Measurements from ENCODE around the gene USO1. TPM values are rescaled to one million over a fixed set of nuclear protein-coding genes. Genes with fewer than 3 reads are reported as not detected.
A peak's percentile ranks its signal among the peaks of the same experiment; 100 is the strongest.

Gene USO1
- total and polyA plus RNA-seq, 2 experiments from 2014 or later, result 113 to 277 TPM

DNA sequence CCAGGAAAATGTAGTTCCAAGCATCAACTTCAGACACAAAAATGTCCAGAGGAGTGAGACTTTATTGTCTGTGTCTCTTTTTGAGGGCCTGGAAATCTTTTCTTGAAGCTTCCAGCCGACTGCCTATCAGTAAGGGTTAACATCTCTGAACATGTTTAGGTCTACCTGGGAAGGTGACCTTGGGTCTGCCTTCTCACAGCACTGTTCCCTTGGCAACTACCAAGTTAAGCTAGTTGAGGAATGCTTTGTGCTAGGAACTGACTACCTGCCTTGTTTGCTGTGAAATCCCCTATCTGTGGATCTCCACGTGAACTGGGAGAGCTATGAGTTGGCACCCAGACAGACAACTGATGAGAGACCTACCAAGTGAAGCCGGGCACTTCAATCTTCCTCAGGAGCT lies 96.3 kb downstream of the USO1 start:
- no peaks in the 10 kb centered on the region for H3K9me3 Mint-ChIP-seq
- H3K27ac ChIP-seq (ENCODE audit: low read depth), result no peak overlapping the region
- TF ChIP-seq ZNF114 (CRISPR knock-in tag; IDR thresholded peaks at IDR 0.05) (no peak), EZH2 (IDR thresholded peaks at IDR 0.05; ENCODE audit: low read depth, unreplicated experiment) (no peak), REST (IDR thresholded peaks at IDR 0.05; ENCODE audit: unreplicated experiment) (no peak)
- TF ChIP-seq, protein P1, sequence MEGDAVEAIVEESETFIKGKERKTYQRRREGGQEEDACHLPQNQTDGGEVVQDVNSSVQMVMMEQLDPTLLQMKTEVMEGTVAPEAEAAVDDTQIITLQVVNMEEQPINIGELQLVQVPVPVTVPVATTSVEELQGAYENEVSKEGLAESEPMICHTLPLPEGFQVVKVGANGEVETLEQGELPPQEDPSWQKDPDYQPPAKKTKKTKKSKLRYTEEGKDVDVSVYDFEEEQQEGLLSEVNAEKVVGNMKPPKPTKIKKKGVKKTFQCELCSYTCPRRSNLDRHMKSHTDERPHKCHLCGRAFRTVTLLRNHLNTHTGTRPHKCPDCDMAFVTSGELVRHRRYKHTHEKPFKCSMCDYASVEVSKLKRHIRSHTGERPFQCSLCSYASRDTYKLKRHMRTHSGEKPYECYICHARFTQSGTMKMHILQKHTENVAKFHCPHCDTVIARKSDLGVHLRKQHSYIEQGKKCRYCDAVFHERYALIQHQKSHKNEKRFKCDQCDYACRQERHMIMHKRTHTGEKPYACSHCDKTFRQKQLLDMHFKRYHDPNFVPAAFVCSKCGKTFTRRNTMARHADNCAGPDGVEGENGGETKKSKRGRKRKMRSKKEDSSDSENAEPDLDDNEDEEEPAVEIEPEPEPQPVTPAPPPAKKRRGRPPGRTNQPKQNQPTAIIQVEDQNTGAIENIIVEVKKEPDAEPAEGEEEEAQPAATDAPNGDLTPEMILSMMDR (conservative IDR thresholded peaks at IDR 0.05; ENCODE audit: low read depth in 2 of 2), result no peak
- ATAC-seq (no peak), DNase-seq (ENCODE audit: low spot score) (no peak)
- H3K27me3 Mint-ChIP-seq (ENCODE audit: insufficient read depth, low read depth, poor library complexity), result peaks cover 3% of the 10 kb centered on the region
- no peaks in the 10 kb centered on the region for H3K4me1 Mint-ChIP-seq
- no peaks in the 10 kb centered on the region for H3K36me3 Mint-ChIP-seq (ENCODE audit: low read depth)
- H3K4me1 ChIP-seq (ENCODE audit: insufficient read depth), result no peaks in the 10 kb centered on the region
- H3K4me3 Mint-ChIP-seq, result no peak overlapping the region
- H3K36me3 ChIP-seq (ENCODE audit: insufficient read depth), result no peaks in the 10 kb centered on the region
- no peaks in the 10 kb centered on the region for H4K20me1 ChIP-seq (replicated peaks; ENCODE audit: insufficient read depth)
- no peak overlapping the region for H3K4me2 ChIP-seq
- H3F3A ChIP-seq (replicated peaks; ENCODE audit: low read depth), result peaks cover 3% of the 10 kb centered on the region; the same call in 1 of the 2 replicates
- no peak overlapping the region for H3K4me3 ChIP-seq
- H3K79me2 ChIP-seq (replicated peaks; ENCODE audit: insufficient read depth), result no peaks in the 10 kb centered on the region
- H3K27ac Mint-ChIP-seq, result no peak overlapping the region
- H2AFZ ChIP-seq, result no peak overlapping the region
- no peaks in the 10 kb centered on the region for H3K9me2 ChIP-seq (ENCODE audit: insufficient read depth)
- no peaks in the 10 kb centered on the region for H3K27me3 ChIP-seq (ENCODE audit: insufficient read depth)

- no peaks in the 10 kb centered on the region for H3K79me2 ChIP-seq (replicated peaks; ENCODE audit: insufficient read depth)
- no peak overlapping the region for H3K4me3 ChIP-seq
- no peak for ATAC-seq
- peaks cover 3% of the 10 kb centered on the region; the same call in 1 of the 2 replicates for H3F3A ChIP-seq (replicated peaks; ENCODE audit: low read depth)
- Mint-ChIP-seq H3K36me3 (ENCODE audit: low read depth) (no peaks in the 10 kb centered on the region), H3K27ac (no peak overlapping the region), H3K27me3 (ENCODE audit: insufficient read depth, low read depth, poor library complexity) (peaks cover 3% of the 10 kb centered on the region), H3K9me3 (no peaks in the 10 kb centered on the region), H3K4me3 (no peak overlapping the region), H3K4me1 (no peaks in the 10 kb centered on the region)
- DNase-seq (ENCODE audit: low spot score), result no peak
- no peaks in the 10 kb centered on the region for H3K9me2 ChIP-seq (ENCODE audit: insufficient read depth)
- no peaks in the 10 kb centered on the region for H3K27me3 ChIP-seq (ENCODE audit: insufficient read depth)
- H3K4me2 ChIP-seq, result no peak overlapping the region
- H3K27ac ChIP-seq (ENCODE audit: low read depth), result no peak overlapping the region
- no peaks in the 10 kb centered on the region for H4K20me1 ChIP-seq (replicated peaks; ENCODE audit: insufficient read depth)
- H3K36me3 ChIP-seq (ENCODE audit: insufficient read depth), result no peaks in the 10 kb centered on the region
- H3K4me1 ChIP-seq (ENCODE audit: insufficient read depth), result no peaks in the 10 kb centered on the region
- TF ChIP-seq, protein P1 (conservative IDR thresholded peaks at IDR 0.05; ENCODE audit: low read depth in 2 of 2), result no peak
- TF ChIP-seq JUNB (IDR thresholded peaks at IDR 0.05; ENCODE audit: unreplicated experiment) (no peak), REST (IDR thresholded peaks at IDR 0.05; ENCODE audit: unreplicated experiment) (no peak)
- H2AFZ ChIP-seq, result 0 out of 2 replicates have a peak overlapping the region, but pooled peaks have one; percentile 16
Measured at GRCh38 chr4:75821216-75821615, 96.8 kb downstream of the USO1 start.

All from GM23338 (cell line).